Measurements from ENCODE around the gene CD79A.

CD79A gene

DNA sequence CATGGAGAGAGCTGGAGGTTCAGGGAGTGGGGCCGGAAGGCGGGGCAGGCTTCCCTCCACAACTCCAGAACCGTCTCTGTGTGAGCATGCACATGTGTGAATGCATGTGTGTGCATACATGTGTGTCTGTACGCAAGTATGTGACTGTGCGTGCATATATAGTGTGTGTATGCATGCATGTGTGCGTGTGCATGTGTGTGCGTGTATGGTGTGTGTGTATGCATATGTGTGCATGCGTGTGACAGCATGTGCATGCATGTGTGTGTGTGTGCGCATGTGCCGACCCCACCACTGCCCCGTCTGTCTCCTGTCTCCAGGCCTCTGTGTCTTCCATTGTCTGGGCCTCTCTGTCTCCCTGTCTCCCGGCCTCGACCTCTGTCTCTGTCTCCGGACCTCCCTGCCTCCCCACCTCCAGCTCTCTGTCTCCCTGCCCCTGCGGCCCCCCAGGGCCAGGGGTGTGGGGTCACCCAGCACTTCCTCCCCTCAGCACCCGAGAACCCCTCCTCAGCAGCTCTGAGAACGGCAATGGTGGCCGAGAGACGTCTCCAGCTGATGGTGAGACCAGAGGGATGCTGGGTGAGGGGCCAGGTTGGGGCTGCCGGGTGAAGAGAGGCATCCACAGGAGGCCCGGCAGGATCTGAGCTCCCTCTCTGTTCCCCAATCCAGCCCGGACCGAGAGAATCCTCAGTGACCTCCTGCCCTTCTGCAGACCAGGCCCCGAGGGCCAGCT lies 28.4 kb downstream of the CD79A start:
- H3K27ac ChIP-seq (ENCODE audit: low read length) = no peak overlapping the region
- no peak overlapping the region for H3K4me3 ChIP-seq (ENCODE audit: low read length)
- no peaks in the 10 kb centered on the region for H3K4me1 ChIP-seq (ENCODE audit: control insufficient read depth, insufficient read depth, low read length)
- no CpG with 5 or more reads among the region's 24 CpGs for WGBS (ENCODE audit: insufficient coverage, insufficient read length)
- H3K27me3 ChIP-seq (ENCODE audit: control insufficient read depth, insufficient read depth, low read length) = peaks cover 4% of the 10 kb centered on the region; the same call in 1 of the 2 replicates
- no peaks in the 10 kb centered on the region for H3K9me3 ChIP-seq (ENCODE audit: control insufficient read depth, insufficient read depth, low read length)
- peaks cover 27% of the 10 kb centered on the region for H3K36me3 ChIP-seq (ENCODE audit: control insufficient read depth, insufficient read depth, low read length)
- DNase-seq (ENCODE audit: low read depth, low spot score) = no peak

DNA sequence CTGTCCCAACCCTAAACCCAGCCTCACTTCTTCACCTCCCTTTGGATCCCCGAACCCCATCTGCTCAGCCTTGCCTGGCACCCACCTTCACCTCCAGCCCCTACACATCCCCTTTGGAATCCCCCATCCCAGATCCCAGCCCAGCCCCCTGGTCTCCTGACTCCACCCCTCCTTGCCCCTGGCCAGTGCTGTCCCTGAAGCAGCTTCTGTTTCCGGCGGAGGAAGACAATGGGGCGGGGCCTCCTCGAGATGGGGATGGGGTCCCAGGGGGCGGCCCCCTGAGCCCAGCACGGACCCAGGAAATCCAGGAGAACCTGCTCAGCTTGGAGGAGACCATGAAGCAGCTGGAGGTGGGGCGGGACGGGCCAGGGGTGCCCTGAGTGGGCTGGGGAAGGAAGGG lies 29.2 kb downstream of the CD79A start:
- H3K4me1 ChIP-seq (ENCODE audit: control insufficient read depth, insufficient read depth, low read length) = no peaks in the 10 kb centered on the region
- WGBS (ENCODE audit: insufficient coverage, insufficient read length) = no CpG with 5 or more reads among the region's 9 CpGs
- peaks cover 12% of the 10 kb centered on the region for H3K27me3 ChIP-seq (ENCODE audit: control insufficient read depth, insufficient read depth, low read length)
- peaks cover 27% of the 10 kb centered on the region for H3K36me3 ChIP-seq (ENCODE audit: control insufficient read depth, insufficient read depth, low read length)
- no peak overlapping the region for H3K4me3 ChIP-seq (ENCODE audit: low read length)
- no peak for DNase-seq (ENCODE audit: low read depth, low spot score)
- H3K27ac ChIP-seq (ENCODE audit: low read length) = no peak overlapping the region
- H3K9me3 ChIP-seq (ENCODE audit: control insufficient read depth, insufficient read depth, low read length) = no peaks in the 10 kb centered on the region

DNA sequence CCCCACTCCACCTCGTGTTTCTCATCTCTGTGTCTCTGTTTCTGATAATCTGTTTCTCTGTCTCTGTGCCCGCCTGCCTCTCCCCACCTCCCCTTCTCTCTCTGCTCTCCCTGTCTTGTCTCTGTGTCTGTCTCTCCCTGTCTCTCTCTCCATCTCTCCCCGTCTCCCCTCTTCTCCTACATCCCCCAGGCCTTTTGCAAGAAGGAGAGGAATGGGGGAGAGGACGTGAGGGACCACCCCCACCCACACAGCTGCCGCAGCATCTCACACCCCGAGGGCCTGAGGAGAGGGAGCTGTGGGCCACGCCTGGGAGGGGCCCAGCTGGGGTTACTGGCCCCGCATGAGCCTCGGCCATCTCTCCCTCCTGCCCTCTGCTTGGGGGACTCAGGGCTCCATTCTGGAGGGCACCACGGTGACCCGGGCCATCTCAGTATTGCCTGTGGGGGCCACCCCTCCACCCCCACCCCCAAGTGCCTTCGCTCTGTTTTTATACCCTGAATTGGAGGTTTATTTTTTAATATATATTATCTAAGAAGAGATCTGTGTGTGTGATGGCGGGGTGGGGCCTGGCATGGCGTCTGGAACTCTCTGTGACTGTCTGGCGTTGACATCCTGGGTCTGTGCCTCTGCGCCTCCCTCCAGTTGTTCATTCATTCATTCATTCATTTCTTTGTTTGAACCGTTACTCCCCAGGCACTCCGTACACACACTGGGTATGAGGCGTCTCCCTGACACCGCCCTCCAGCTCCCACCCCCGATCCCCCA lies 30.0 kb downstream of the CD79A start:
- Histone ChIP-seq H3K4me1 (ENCODE audit: control insufficient read depth, insufficient read depth, low read length) (no peaks in the 10 kb centered on the region), H3K36me3 (ENCODE audit: control insufficient read depth, insufficient read depth, low read length) (peaks cover 23% of the 10 kb centered on the region), H3K9me3 (ENCODE audit: control insufficient read depth, insufficient read depth, low read length) (no peaks in the 10 kb centered on the region), H3K27ac (ENCODE audit: low read length) (no peak overlapping the region), H3K4me3 (ENCODE audit: low read length) (no peak overlapping the region), H3K27me3 (ENCODE audit: control insufficient read depth, insufficient read depth, low read length) (peaks cover 20% of the 10 kb centered on the region)
- WGBS (ENCODE audit: insufficient coverage, insufficient read length) = no CpG with 5 or more reads among the region's 21 CpGs
- DNase-seq (ENCODE audit: low read depth, low spot score) = no peak

DNA sequence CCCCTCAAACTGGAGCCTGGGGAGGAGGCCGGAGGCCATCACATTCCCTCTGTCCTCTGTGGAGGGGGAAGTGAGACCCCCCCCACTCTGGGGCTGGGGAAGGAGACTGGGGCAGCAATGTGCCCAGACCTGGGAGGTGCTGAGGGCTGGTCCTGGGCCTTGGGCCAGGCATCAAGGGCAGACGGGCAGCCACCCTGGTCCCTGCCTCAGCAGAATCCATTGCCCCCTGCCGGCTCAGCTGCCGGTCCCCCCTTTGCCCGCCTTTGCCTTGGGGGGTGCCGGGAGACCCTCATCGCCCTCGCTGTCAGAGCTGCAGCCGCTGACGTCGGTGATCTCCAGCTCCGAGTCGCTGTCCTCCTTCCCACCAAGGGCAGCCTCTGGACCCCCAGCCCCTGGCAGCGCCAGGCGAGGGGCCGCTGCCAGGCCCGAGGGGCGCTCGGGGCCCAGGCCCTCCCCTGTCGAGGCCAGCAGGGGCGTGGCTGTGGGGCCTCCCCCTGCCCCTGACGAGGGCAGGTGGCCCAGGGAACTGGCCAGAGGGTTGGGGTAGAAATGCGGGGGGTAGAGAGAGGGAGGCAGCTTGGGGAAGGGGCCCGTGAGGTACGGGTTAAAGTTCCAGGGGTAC lies 31.0 kb downstream of the CD79A start:
- no peaks in the 10 kb centered on the region for H3K9me3 ChIP-seq (ENCODE audit: control insufficient read depth, insufficient read depth, low read length)
- DNase-seq (ENCODE audit: low read depth, low spot score) = no peak
- no peaks in the 10 kb centered on the region; the same call in 1 of the 2 replicates for H3K4me1 ChIP-seq (ENCODE audit: control insufficient read depth, insufficient read depth, low read length)
- no CpG with 5 or more reads among the region's 25 CpGs for WGBS (ENCODE audit: insufficient coverage, insufficient read length)
- H3K36me3 ChIP-seq (ENCODE audit: control insufficient read depth, insufficient read depth, low read length) = peaks cover 17% of the 10 kb centered on the region
- peaks cover 29% of the 10 kb centered on the region for H3K27me3 ChIP-seq (ENCODE audit: control insufficient read depth, insufficient read depth, low read length)
- H3K4me3 ChIP-seq (ENCODE audit: low read length) = no peak overlapping the region
- no peak overlapping the region for H3K27ac ChIP-seq (ENCODE audit: low read length)

DNA sequence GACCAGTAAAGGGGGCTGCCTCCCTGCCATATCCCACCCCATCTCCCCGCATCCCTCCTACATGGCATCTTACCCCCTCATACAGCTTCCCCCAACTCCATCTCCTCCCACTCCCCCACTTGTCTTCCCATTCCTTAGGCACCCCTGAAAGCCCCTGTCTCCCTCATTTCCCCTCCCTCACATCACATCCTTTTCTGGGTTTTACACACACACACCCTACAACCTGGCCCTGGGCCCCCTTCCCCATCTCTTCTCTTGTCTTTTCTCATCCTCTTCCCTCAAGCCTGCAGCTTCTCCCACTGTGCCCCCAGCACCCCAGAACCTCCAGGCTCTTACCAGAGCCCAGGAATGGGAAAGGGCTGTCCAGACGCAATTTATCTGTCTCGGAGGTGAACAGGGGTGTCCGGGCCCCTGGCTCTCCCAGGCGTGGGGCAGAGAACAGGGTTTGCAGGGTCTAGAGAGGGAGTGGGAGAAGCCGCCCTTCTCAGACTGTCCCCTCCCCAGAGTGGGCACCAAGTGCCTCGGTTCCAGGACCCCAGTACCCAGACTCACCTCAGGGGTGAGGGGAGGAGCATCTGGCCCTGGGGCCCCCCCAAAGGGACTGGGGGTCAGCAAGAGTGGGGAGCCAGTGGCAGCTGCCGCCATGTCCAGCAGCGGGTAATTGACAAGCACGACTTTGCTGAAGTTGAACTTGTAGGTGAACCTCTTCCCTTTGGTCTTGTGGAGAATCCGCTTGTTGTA lies 31.8 kb downstream of the CD79A start:
- no peaks in the 10 kb centered on the region for H3K9me3 ChIP-seq (ENCODE audit: control insufficient read depth, insufficient read depth, low read length)
- no CpG with 5 or more reads among the region's 11 CpGs for WGBS (ENCODE audit: insufficient coverage, insufficient read length)
- no peaks in the 10 kb centered on the region; the same call in 1 of the 2 replicates for H3K4me1 ChIP-seq (ENCODE audit: control insufficient read depth, insufficient read depth, low read length)
- no peak overlapping the region for H3K4me3 ChIP-seq (ENCODE audit: low read length)
- peaks cover 9% of the 10 kb centered on the region for H3K36me3 ChIP-seq (ENCODE audit: control insufficient read depth, insufficient read depth, low read length)
- peaks cover 36% of the 10 kb centered on the region for H3K27me3 ChIP-seq (ENCODE audit: control insufficient read depth, insufficient read depth, low read length)
- DNase-seq (ENCODE audit: low read depth, low spot score) = no peak
- no peak overlapping the region for H3K27ac ChIP-seq (ENCODE audit: low read length)

DNA sequence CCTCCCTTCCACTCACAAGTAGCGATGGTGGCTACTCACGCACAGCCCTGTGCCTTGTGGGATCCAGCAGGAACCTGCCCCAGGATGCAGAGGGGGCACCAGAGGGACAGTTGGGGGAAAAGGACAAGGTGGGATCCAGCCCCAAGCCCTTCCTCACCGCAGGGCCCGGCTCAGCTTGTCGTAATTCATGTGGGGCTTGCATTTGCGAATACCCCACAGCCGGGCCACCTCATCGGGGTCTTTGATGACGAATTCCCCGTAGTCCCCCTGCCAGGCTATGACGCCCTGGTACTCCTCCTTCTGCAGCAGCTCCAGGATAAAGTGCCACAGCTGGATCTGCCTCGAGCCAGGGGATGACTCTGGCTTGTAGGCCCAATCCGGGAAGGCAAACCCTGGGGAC lies 32.6 kb downstream of the CD79A start:
- Histone ChIP-seq H3K27ac (ENCODE audit: low read length) (no peak overlapping the region), H3K27me3 (ENCODE audit: control insufficient read depth, insufficient read depth, low read length) (peaks cover 44% of the 10 kb centered on the region), H3K4me1 (ENCODE audit: control insufficient read depth, insufficient read depth, low read length) (no peaks in the 10 kb centered on the region; the same call in 1 of the 2 replicates), H3K9me3 (ENCODE audit: control insufficient read depth, insufficient read depth, low read length) (no peaks in the 10 kb centered on the region), H3K4me3 (ENCODE audit: low read length) (no peak overlapping the region), H3K36me3 (ENCODE audit: control insufficient read depth, insufficient read depth, low read length) (0 out of 2 replicates have a peak, but pooled peaks cover 5% of the 10 kb centered on the region)
- DNase-seq (ENCODE audit: low read depth, low spot score) = no peak
- WGBS (ENCODE audit: insufficient coverage, insufficient read length) = no CpG with 5 or more reads among the region's 13 CpGs

DNA sequence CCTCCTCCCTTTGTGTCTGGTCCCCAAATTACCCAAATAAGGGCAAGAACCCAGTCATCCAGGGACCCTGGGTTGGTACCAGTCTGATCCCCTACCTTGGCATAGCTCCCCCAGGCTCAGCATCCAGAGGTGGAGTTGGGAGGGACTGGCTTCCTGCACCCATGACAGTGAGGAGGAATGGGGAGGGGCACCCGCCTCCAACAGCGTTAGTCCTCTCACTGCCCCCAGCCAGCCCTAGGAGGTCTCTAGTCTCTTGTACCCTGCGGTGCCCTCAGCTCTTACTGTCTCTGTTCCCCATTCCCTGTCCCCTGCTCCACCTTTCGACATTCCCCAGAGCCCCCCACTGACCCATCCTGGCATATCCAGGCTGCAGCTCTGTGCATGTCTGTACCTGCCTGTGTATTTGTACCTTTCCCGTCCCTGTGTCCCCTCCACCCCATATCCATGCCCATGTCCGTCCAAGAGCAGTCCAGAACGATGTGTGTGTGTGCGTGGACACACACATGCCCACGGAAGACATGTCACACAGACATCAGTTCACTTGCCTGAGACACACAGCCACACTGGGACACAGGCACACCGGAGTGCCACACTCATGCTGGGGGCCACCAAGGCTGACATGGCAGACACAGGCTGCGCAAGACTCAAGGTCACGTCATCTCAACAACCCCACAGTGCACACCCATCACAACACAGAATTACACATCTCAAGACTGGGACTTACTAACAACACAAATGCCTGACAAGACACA lies 33.3 kb downstream of the CD79A start:
- Histone ChIP-seq H3K4me3 (ENCODE audit: low read length) (no peak overlapping the region), H3K27me3 (ENCODE audit: control insufficient read depth, insufficient read depth, low read length) (peaks cover 50% of the 10 kb centered on the region), H3K4me1 (ENCODE audit: control insufficient read depth, insufficient read depth, low read length) (peaks cover 3% of the 10 kb centered on the region; the same call in 1 of the 2 replicates), H3K36me3 (ENCODE audit: control insufficient read depth, insufficient read depth, low read length) (0 out of 2 replicates have a peak, but pooled peaks cover under 1% of the 10 kb centered on the region), H3K27ac (ENCODE audit: low read length) (no peak overlapping the region), H3K9me3 (ENCODE audit: control insufficient read depth, insufficient read depth, low read length) (no peaks in the 10 kb centered on the region)
- DNase-seq (ENCODE audit: low read depth, low spot score) = no peak
- no CpG with 5 or more reads among the region's 12 CpGs for WGBS (ENCODE audit: insufficient coverage, insufficient read length)

DNA sequence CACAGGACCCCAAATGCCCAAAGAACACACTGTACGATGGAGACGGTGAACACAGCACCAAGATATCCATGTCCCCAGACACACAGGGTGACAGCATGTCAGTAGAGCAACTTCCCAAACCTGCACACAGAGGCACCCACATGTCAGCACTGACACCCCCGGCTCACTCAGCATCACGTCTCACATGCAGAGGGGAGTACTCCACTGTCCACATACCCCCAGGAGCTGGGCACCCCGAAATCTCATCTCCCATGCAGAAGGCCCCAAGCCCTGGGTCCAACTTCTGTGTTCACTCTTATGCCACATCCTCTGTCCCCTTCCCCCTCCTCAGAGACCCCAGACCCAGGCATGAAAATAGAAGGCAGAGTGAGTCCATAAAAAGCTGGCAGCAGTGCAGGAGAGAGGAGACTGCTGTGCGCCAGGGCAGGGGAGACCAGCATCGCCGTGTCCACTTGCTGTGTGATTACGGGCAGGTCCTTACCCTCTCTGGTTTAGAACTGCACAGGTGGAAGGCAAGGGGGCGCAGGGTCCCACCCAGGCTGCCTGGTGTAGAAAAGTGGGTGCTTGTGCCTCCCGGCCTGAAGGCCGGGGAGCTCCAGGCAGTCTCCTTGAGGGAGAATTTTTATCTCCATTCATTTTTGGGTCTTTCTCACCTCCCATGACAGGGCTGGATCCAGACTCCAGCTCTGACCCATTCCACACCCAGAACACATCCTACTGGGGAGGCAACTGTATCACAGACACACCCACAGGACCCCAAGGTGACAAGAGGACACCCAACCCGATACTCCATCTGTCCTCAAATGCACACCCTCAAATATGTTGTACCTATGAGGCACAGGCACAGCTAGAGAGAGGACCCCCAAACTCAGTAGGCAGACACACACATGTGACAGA lies 34.2 kb downstream of the CD79A start:
- WGBS (ENCODE audit: insufficient coverage, insufficient read length) = no CpG with 5 or more reads among the region's 13 CpGs

More for the DNA sequence above, 34.2 kb downstream of the CD79A start:
- Histone ChIP-seq H3K36me3 (ENCODE audit: control insufficient read depth, insufficient read depth, low read length) (no peaks in the 10 kb centered on the region), H3K27me3 (ENCODE audit: control insufficient read depth, insufficient read depth, low read length) (peaks cover 57% of the 10 kb centered on the region), H3K4me3 (ENCODE audit: low read length) (no peak overlapping the region), H3K4me1 (ENCODE audit: control insufficient read depth, insufficient read depth, low read length) (peaks cover 3% of the 10 kb centered on the region; the same call in 1 of the 2 replicates), H3K27ac (ENCODE audit: low read length) (no peak overlapping the region), H3K9me3 (ENCODE audit: control insufficient read depth, insufficient read depth, low read length) (no peaks in the 10 kb centered on the region)
- no peak for DNase-seq (ENCODE audit: low read depth, low spot score)
